Mucosa of descending colon (tissue), 3 donors: ENCODE data around the gene GDF2. TPM values are rescaled to one million over a fixed set of nuclear protein-coding genes. Genes with fewer than 3 reads are reported as not detected.

Source experiments
- ATAC-seq: fragments of 200-7000 bp; cut with Tn5 transposase; one replicate; pipeline ENCODE4 v1.9.1; 2020; ENCODE audit warnings: mild to moderate bottlenecking, moderate library complexity
- DNase-seq, 3 donors: peaks; one replicate each; pipeline ENCODE4 v3.0.0-alpha.2; 2020
- H3K36me3 ChIP-seq: fragments of 200-600 bp; one replicate; pipeline ENCODE4 v1.8.0; 2021; ENCODE audit warnings: low read depth, mild to moderate bottlenecking
- H3K4me1 ChIP-seq: fragments of 200-600 bp; one replicate; pipeline ENCODE4 v1.8.0; 2021; ENCODE audit warnings: low read depth, mild to moderate bottlenecking
- H3K4me3 ChIP-seq: fragments of 200-600 bp; one replicate; pipeline ENCODE4 v1.8.0; 2021; ENCODE audit warnings: mild to moderate bottlenecking
- H3K9me3 ChIP-seq: fragments of 200-600 bp; one replicate; pipeline ENCODE4 v1.8.0; 2021; ENCODE audit warnings: mild to moderate bottlenecking
- intact Hi-C, 2 donors: fragments of 100-400 bp; cut with DNase I in 1 of 2; cut with micrococcal nuclease in 1 of 2; formaldehyde crosslinking; loops; one replicate each; pipeline versions ENCODE4 v1.11.0 to v1.11.1; 2022; cut with DNase I, micrococcal nuclease
- total RNA-seq, 3 donors: library from RNA; stranded (reverse); fragmentation: NEBNext Ultra II Directional in 2 of 3; extraction: Animal tissue kit (Norgen Biotek cat#: 25700) in 2 of 3; gene quantifications; one replicate each; pipeline versions ENCODE4 v1.2.1 to v1.2.4, GENCODE V29; 2021 to 2023
- TF ChIP-seq, protein P1 (sequence below): fragments of 200-600 bp; IDR thresholded peaks from one replicate; pipeline ENCODE4 v1.8.0; 2022; ENCODE audit warnings: antibody characterized with exemption, mild to moderate bottlenecking
- donor health status: DM: no; HTN: no; CAD: no; lungs with moderate emphysema.
- donor health status: DM: no; HTN: no; CAD: no.
- donor health status: DM: no; HTN: yes; CAD: no.

GDF2 gene
- total RNA-seq, 3 donors from 2014 or later = not detected

DNA sequence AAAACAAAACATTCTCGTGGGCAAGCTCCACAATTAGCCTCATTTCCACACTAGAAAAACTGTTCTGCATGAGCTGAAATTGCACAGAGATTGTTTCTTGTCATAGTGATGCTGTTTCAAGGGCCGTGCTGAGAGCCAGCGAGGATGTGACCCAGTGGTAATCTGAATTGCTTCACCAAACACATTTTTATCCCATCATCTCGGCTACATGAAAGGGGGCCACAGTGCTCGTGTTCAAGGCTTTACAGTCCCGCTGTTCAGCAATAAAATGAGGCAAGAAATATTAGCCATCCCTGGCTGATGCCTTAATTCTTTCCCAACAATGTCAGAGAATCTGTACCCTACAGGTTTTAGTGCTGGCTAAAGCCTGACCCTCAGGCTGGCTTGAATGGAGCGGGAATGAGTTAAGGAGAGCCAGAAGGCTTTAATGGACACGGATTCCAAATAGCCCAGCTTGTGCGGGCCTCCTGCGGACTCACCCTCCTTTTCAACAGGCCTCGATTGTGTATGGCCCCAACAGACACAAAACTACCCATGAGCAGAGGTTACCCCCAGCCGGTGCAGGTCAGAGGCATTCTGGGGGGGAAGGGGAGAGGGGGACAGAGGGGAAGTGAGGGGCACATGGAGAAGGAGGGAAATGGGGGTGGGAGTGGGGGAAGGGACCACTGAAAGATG lies 24.3 kb upstream of the GDF2 start:
- no peaks in the 10 kb centered on the region for H3K36me3 ChIP-seq
- intact Hi-C loops = no loop called here
- DNase-seq (no peak), ATAC-seq (no peak)
- TF ChIP-seq, protein P1, sequence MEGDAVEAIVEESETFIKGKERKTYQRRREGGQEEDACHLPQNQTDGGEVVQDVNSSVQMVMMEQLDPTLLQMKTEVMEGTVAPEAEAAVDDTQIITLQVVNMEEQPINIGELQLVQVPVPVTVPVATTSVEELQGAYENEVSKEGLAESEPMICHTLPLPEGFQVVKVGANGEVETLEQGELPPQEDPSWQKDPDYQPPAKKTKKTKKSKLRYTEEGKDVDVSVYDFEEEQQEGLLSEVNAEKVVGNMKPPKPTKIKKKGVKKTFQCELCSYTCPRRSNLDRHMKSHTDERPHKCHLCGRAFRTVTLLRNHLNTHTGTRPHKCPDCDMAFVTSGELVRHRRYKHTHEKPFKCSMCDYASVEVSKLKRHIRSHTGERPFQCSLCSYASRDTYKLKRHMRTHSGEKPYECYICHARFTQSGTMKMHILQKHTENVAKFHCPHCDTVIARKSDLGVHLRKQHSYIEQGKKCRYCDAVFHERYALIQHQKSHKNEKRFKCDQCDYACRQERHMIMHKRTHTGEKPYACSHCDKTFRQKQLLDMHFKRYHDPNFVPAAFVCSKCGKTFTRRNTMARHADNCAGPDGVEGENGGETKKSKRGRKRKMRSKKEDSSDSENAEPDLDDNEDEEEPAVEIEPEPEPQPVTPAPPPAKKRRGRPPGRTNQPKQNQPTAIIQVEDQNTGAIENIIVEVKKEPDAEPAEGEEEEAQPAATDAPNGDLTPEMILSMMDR = no peak
- peaks cover 3% of the 10 kb centered on the region for H3K4me1 ChIP-seq
- H3K4me3 ChIP-seq = no peak overlapping the region
- H3K9me3 ChIP-seq = no peaks in the 10 kb centered on the region

GRCh38 chr10:47298715-47299114 lies 23.5 kb upstream of the GDF2 start:
- DNase-seq = no peak
- intact Hi-C loops = no loop called here
- TF ChIP-seq, protein P1 = no peak

DNA sequence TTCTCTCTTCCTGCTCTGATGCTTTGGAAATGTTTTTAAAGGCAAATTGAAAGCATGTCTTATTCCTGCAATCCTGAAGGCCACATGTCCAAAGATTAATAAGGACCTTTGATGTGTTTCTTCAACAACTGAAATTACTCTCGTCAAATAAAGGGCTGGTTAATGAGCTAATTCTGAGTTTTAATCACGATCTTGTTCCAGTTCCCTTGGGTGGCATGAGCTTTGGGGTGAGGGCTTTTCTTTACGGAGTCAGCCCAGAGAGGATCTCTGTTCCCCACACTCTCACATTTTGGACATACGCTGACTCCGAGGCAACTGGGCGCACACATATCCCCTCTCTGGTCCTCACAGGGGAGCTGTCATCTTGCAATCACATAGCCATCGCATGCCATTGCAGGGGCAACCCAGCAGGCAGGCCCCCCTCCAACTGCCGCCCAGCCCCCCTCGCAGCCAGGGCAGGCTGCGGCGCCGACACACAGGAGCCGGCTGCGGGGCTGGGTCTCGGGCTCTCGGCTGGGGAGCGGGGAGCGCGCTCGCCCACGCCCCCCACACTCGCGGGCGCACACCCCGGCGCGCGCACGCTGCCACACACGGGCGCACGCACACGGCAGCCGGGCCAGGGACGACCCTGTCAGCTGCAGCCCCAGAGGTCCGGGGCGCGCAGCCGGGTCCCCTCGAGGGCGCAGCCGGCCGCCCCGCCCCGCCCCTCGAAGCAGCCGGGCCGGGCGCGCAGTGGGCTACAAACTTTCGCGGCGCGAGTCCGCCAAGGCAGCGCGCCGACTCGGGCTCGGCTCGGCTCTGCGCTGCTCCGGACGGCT lies 22.4 kb upstream of the GDF2 start, which contains the start of gene GDF10:
TSS of gene GDF10 (plus strand) at position 587 of the 818 bp plus-strand sequence. CDS start 455 bp downstream, outside the sequence.
- Histone ChIP-seq H3K9me3 (no peaks in the 10 kb centered on the region), H3K4me3 (no peak within 1 kb of the TSS), H3K4me1 (peaks cover 3% of the 10 kb centered on the region), H3K36me3 (no peaks in the 10 kb centered on the region)
- TF ChIP-seq, protein P1 = no peak
- ATAC-seq (peak; percentile 11), DNase-seq (no peak)
- intact Hi-C loops = no loop called here

More at GRCh38 chr10:47298715-47299114, 23.5 kb upstream of the GDF2 start:
- Histone ChIP-seq H3K36me3 (no peaks in the 10 kb centered on the region), H3K9me3 (no peaks in the 10 kb centered on the region), H3K4me1 (peaks cover 3% of the 10 kb centered on the region), H3K4me3 (no peak overlapping the region)
- no peak for ATAC-seq

DNA sequence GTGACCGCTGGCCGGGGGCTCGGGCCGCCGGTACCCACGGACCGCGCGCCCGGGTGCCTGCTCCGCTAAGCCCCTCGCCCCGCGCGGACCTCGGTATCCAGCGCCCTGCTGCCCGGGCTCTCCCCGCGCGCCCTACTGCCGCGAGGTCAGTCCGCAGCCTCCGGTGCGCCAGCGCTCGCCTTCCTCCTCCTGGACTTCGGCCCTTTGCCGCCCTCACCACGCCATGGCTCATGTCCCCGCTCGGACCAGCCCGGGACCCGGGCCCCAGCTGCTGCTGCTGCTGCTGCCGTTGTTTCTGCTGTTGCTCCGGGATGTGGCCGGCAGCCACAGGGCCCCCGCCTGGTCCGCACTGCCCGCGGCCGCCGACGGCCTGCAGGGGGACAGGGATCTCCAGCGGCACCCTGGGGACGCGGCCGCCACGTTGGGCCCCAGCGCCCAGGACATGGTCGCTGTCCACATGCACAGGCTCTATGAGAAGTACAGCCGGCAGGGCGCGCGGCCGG lies 21.8 kb upstream of the GDF2 start:
- no peak overlapping the region for H3K4me3 ChIP-seq
- no peaks in the 10 kb centered on the region for H3K9me3 ChIP-seq
- ATAC-seq (peak; percentile 32), DNase-seq (no peak)
- H3K36me3 ChIP-seq = no peaks in the 10 kb centered on the region
- peaks cover 3% of the 10 kb centered on the region for H3K4me1 ChIP-seq
- intact Hi-C loops = no loop called here
- TF ChIP-seq, protein P1 = no peak

GRCh38 chr10:47301833-47302232 lies 20.4 kb upstream of the GDF2 start:
- DNase-seq (no peak), ATAC-seq (no peak)
- peaks cover 3% of the 10 kb centered on the region for H3K4me1 ChIP-seq
- no peaks in the 10 kb centered on the region for H3K9me3 ChIP-seq
- H3K4me3 ChIP-seq = no peak overlapping the region
- H3K36me3 ChIP-seq = no peaks in the 10 kb centered on the region
- TF ChIP-seq, protein P1 = no peak
- intact Hi-C loops = no loop called here
